ENCODE data around the gene RNF13. TPM values are rescaled to one million over a fixed set of nuclear protein-coding genes. Genes with fewer than 3 reads are reported as not detected.

RNF13 gene
- total RNA-seq, 1 experiment from 2014 or later: 33.8 TPM

GRCh38 chr3:149920119-149920518, 107.1 kb downstream of the RNF13 start:
- ATAC-seq (no peak), DNase-seq (no peak)
- Histone ChIP-seq H3K4me1 (ENCODE audit: insufficient read depth, low read length) (no peaks in the 10 kb centered on the region), H3K4me3 (ENCODE audit: low read length) (no peak overlapping the region), H2AFZ (ENCODE audit: low read length) (no peak overlapping the region), H3K4me2 (ENCODE audit: low read length) (no peak overlapping the region), H3K27ac (ENCODE audit: low read length) (no peak overlapping the region), H3K9ac (ENCODE audit: low read length) (no peak overlapping the region), H4K20me1 (ENCODE audit: low read length) (no peaks in the 10 kb centered on the region), H3K36me3 (ENCODE audit: low read depth, low read length) (0 out of 2 replicates have a peak, but pooled peaks cover 3% of the 10 kb centered on the region), H3K79me2 (ENCODE audit: low read length) (no peaks in the 10 kb centered on the region), H3F3A (ENCODE audit: low read length, unreplicated experiment) (no peaks in the 10 kb centered on the region), H3K27me3 (ENCODE audit: low read length) (no peaks in the 10 kb centered on the region), H3K9me3 (ENCODE audit: low read length) (no peaks in the 10 kb centered on the region), H3K9me2 (replicated peaks; ENCODE audit: low read length) (no peaks in the 10 kb centered on the region)
- TF ChIP-seq CTCF (conservative IDR thresholded peaks at IDR 0.05; ENCODE audit: low read depth, low read length) (no peak), EZH2phosphoT487 (IDR thresholded peaks at IDR 0.05; ENCODE audit: borderline replicate concordance, low read length) (no peak)
- ChIA-PET CTCF (no interaction called here), POLR2A (ENCODE audit: unreplicated experiment) (no interaction called here)
- intact Hi-C loops (cut with micrococcal nuclease): no loop called here
- no TSS peak for BruUV-seq (replicated peaks)

DNA sequence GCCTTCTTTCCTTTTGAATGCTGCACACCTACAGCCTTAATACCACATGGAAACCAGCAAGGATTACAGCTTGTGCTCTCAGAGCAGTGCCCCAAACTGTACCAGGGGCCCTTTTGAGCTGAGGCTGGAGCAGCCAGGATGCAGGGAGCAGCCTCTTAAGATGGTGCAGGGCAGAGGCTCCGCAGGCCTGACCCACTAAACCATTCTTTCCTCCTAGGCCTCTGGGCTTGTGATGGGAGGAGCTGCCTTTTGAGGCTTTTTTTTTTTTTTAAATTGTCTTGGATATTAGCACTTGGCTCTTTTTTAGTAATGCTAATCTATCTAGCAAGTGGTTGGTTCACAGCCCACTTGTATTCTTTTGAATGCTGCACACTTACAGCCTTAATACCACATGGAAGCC, 120.0 kb downstream of the RNF13 start:
- Histone ChIP-seq H3K79me2 (ENCODE audit: low read length) (no peaks in the 10 kb centered on the region), H3K4me3 (ENCODE audit: low read length) (no peak overlapping the region), H3K4me1 (ENCODE audit: insufficient read depth, low read length) (peaks cover 5% of the 10 kb centered on the region; the same call in 1 of the 2 replicates), H3F3A (ENCODE audit: low read length, unreplicated experiment) (no peaks in the 10 kb centered on the region), H3K27ac (ENCODE audit: low read length) (no peak overlapping the region), H3K4me2 (ENCODE audit: low read length) (no peak overlapping the region), H4K20me1 (ENCODE audit: low read length) (no peaks in the 10 kb centered on the region), H3K9ac (ENCODE audit: low read length) (no peak overlapping the region), H2AFZ (ENCODE audit: low read length) (no peak overlapping the region), H3K9me2 (replicated peaks; ENCODE audit: low read length) (no peaks in the 10 kb centered on the region), H3K27me3 (ENCODE audit: low read length) (no peaks in the 10 kb centered on the region), H3K9me3 (ENCODE audit: low read length) (0 out of 2 replicates have a peak, but pooled peaks cover 4% of the 10 kb centered on the region), H3K36me3 (ENCODE audit: low read depth, low read length) (peaks cover 25% of the 10 kb centered on the region)
- POLR2A ChIA-PET (ENCODE audit: unreplicated experiment): no interaction called here
- no peak for DNase-seq
- intact Hi-C loops (cut with micrococcal nuclease): no loop called here
- CTCF ChIA-PET: interaction anchor here (0.8 kb wide), 1 partner anchor 251 kb away, joined by 3 read pairs; no protein-coding TSS in a partner anchor
- BruUV-seq (replicated peaks): no TSS peak
- no peak for ATAC-seq
- no peak for TF ChIP-seq CTCF (conservative IDR thresholded peaks at IDR 0.05; ENCODE audit: low read depth, low read length)
- TF ChIP-seq EZH2phosphoT487 (IDR thresholded peaks at IDR 0.05; ENCODE audit: borderline replicate concordance, low read length): no peak
- no peak for TF ChIP-seq EZH2 (IDR thresholded peaks at IDR 0.05; ENCODE audit: low read length, unreplicated experiment)

DNA sequence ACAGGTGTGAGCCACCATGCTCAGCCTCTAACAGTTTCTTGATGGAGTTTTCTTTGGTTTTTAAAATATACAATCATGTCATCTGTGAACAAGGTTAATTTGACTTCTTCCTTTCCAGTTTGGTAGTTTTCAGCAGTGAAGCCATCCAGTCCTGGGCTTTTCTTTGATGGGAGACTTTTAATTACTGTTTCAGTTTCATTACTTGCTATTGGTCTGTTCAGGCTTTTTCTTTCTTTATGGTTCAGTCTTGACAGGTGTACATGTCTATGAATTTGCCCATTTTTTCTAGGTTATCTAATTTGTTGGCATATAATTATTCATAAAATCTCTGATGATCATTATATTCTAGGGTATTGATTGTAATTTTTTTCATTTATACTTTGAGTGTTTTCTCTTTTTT, 120.8 kb downstream of the RNF13 start:
- H3K4me2 ChIP-seq (ENCODE audit: low read length): no peak overlapping the region
- no peaks in the 10 kb centered on the region for H3K79me2 ChIP-seq (ENCODE audit: low read length)
- 0 out of 2 replicates have a peak, but pooled peaks cover 4% of the 10 kb centered on the region for H3K9me3 ChIP-seq (ENCODE audit: low read length)
- no peak for TF ChIP-seq EZH2 (IDR thresholded peaks at IDR 0.05; ENCODE audit: low read length, unreplicated experiment)
- H3K27me3 ChIP-seq (ENCODE audit: low read length): no peaks in the 10 kb centered on the region
- ChIA-PET CTCF (no interaction called here), POLR2A (ENCODE audit: unreplicated experiment) (no interaction called here)
- BruUV-seq (replicated peaks): no TSS peak
- H3K4me1 ChIP-seq (ENCODE audit: insufficient read depth, low read length): peaks cover 5% of the 10 kb centered on the region; the same call in 1 of the 2 replicates
- no peak overlapping the region for H3K27ac ChIP-seq (ENCODE audit: low read length)
- H3F3A ChIP-seq (ENCODE audit: low read length, unreplicated experiment): no peaks in the 10 kb centered on the region
- ATAC-seq (no peak), DNase-seq (no peak)
- H3K4me3 ChIP-seq (ENCODE audit: low read length): no peak overlapping the region
- no peaks in the 10 kb centered on the region for H3K9me2 ChIP-seq (replicated peaks; ENCODE audit: low read length)
- no peak overlapping the region for H3K9ac ChIP-seq (ENCODE audit: low read length)
- H3K36me3 ChIP-seq (ENCODE audit: low read depth, low read length): peaks cover 20% of the 10 kb centered on the region
- no peaks in the 10 kb centered on the region for H4K20me1 ChIP-seq (ENCODE audit: low read length)
- intact Hi-C loops (cut with micrococcal nuclease): no loop called here
- H2AFZ ChIP-seq (ENCODE audit: low read length): no peak overlapping the region
